K562 (cell line): ENCODE data around the gene BAZ2A. TPM values are rescaled to one million over a fixed set of nuclear protein-coding genes. Genes with fewer than 3 reads are reported as not detected.

Experiments used
- ATAC-seq: fragments of 200-7000 bp; cut with Tn5 transposase; 3 replicates; pipeline ENCODE4 v1.9.1; 2020; ENCODE audit warnings: moderate library complexity
- Bru-seq: library from RNA; stranded (reverse); fragments of 400-500 nt; gene quantifications from one replicate; lab custom pipeline; 2021; lab: Mats Ljungman, UMichigan
- BruChase-seq, 2 experiments: library from RNA; stranded (reverse); fragments of 400-500 nt; gene quantifications; one replicate each; lab custom pipeline; 2021; lab: Mats Ljungman, UMichigan
- BruUV-seq: library from RNA; stranded (reverse); fragments of 400-500 nt; replicated peaks from 2 replicates; lab custom pipeline; 2021; lab: Mats Ljungman, UMichigan
- CTCF ChIA-PET: fragments of 300-600 bp; formaldehyde crosslinking; extraction: SDS; loops from one replicate; lab custom pipeline; 2021; ENCODE audit warnings: low intra/inter-chr PET ratio; lab: Yijun Ruan, JAX
- POLR2A ChIA-PET: fragments of 300-600, 350-650 bp; sonication (Branson Sonifier 250); formaldehyde crosslinking; extraction: SDS; loops from one replicate; lab custom pipeline; 2021; ENCODE audit warnings: antibody characterized with exemption, inconsistent platforms; lab: Yijun Ruan, JAX
- DNase-seq, 4 experiments: peaks; one replicate each; pipeline versions ENCODE4 v3.0.0 to v3.0.0-alpha.2; 2011 to 2018; ENCODE audit warnings: low spot score in 3 of 4, mixed read lengths in 3 of 4; ENCODE audit errors: extremely low read depth in 1 of 4
- FAIRE-seq: peaks from 2 replicates; lab custom pipeline; 2011; peaks lifted over from hg19 to GRCh38; lab: Jason Lieb, UNC
- H2AFZ ChIP-seq: 2 replicates; pipeline ENCODE4 v1.6.0; 2011; ENCODE audit warnings: low read depth, low read length, control low read depth, inconsistent platforms
- H3K27ac ChIP-seq: fragments of 200-600 bp; 3 replicates; pipeline ENCODE4 v1.8.0; 2011; ENCODE audit warnings: low read depth, mild to moderate bottlenecking, control low read depth, inconsistent platforms, low read length, moderate library complexity, mixed read lengths; ENCODE audit errors: extremely low read depth
- H3K27me3 ChIP-seq, 2 experiments: fragments of 300-600 bp in 1 of 2; 2 replicates in 1 of 2; 3 replicates in 1 of 2; pipeline versions ENCODE4 v1.6.0 to v1.8.0; 2011; ENCODE audit warnings: inconsistent platforms in 2 of 2, low read length in 2 of 2, mild to moderate bottlenecking in 1 of 2, mixed read lengths in 1 of 2, moderate library complexity in 1 of 2; ENCODE audit not compliant: control insufficient read depth in 2 of 2, insufficient read depth in 2 of 2
- H3K36me3 ChIP-seq: fragments of 300-600 bp; 3 replicates; pipeline ENCODE4 v1.8.0; 2011; ENCODE audit warnings: mild to moderate bottlenecking, low read length, inconsistent platforms; ENCODE audit not compliant: control insufficient read depth, insufficient read depth
- H3K4me1 ChIP-seq, 2 experiments: fragments of 200-600 bp in 1 of 2; replicated peaks in 1 of 2; 2 replicates in 1 of 2; 3 replicates in 1 of 2; pipeline versions ENCODE4 v1.5.1 to v1.8.0; 2011; ENCODE audit warnings: inconsistent platforms in 2 of 2, low read length in 2 of 2, mild to moderate bottlenecking in 1 of 2, mixed read lengths in 1 of 2, moderate library complexity in 1 of 2; ENCODE audit not compliant: control insufficient read depth in 2 of 2, insufficient read depth in 2 of 2
- H3K4me2 ChIP-seq: 2 replicates; pipeline ENCODE4 v1.6.1; 2011; ENCODE audit warnings: low read length, control low read depth, inconsistent platforms, mixed read lengths; ENCODE audit not compliant: insufficient read depth
- H3K4me3 ChIP-seq: fragments of 200-600 bp; sonication (generic), shearing (Covaris generic); 2 replicates; pipeline ENCODE4 v1.5.1; 2016; ENCODE audit warnings: control low read depth, inconsistent platforms
- H3K79me2 ChIP-seq: fragments of 200-600 bp; 3 replicates; pipeline ENCODE4 v1.8.0; 2011; ENCODE audit warnings: low read length, inconsistent platforms; ENCODE audit not compliant: control insufficient read depth, insufficient read depth
- H3K9ac ChIP-seq, 2 experiments: 2 replicates each; pipeline versions ENCODE4 v1.6.0 to v1.6.1; 2011; ENCODE audit warnings: low read depth in 2 of 2, low read length in 2 of 2, control low read depth in 1 of 2, inconsistent platforms in 1 of 2, mild to moderate bottlenecking in 1 of 2, mixed read lengths in 1 of 2; ENCODE audit not compliant: insufficient read depth in 1 of 2
- H3K9me1 ChIP-seq: one replicate; pipeline ENCODE4 v1.6.0; 2011; ENCODE audit warnings: inconsistent platforms, mild to moderate bottlenecking, low read length, moderate library complexity; ENCODE audit not compliant: control insufficient read depth, insufficient read depth
- H3K9me3 ChIP-seq: replicated peaks from 2 replicates; pipeline ENCODE4 v1.5.1; 2011; ENCODE audit warnings: low read depth, low read length, inconsistent platforms; ENCODE audit not compliant: control insufficient read depth, insufficient read depth
- H4K20me1 ChIP-seq: replicated peaks from 2 replicates; pipeline ENCODE4 v1.6.1; 2011; ENCODE audit warnings: low read length, inconsistent platforms, mixed read lengths; ENCODE audit not compliant: control insufficient read depth, insufficient read depth
- CBX8 ChIP-seq: fragments of 200-600 bp; sonication (generic); IDR thresholded peaks from 2 replicates; pipeline ENCODE4 v1.6.1; 2012; ENCODE audit warnings: borderline replicate concordance, mixed run types, low read depth, mild to moderate bottlenecking, moderate library complexity, mixed read lengths, low read length, control low read depth, inconsistent platforms; ENCODE audit not compliant: poor library complexity, severe bottlenecking; ENCODE audit errors: extremely low read depth
- ETV1 ChIP-seq: fragments of 450-650 bp; conservative IDR thresholded peaks from 2 replicates; pipeline ENCODE4 v1.6.1; 2016; ENCODE audit warnings: missing genetic modification characterization, control low read depth, low read depth, missing compliant biosample characterization
- ETV6 ChIP-seq, 3 experiments: fragments of 150-350 bp in 1 of 3; sonication (generic) in 1 of 3; formaldehyde crosslinking in 1 of 3; IDR thresholded peaks; 2 replicates each; pipeline versions ENCODE4 v1.6.1 to v1.8.0; 2014 to 2022; ENCODE audit warnings: borderline replicate concordance in 2 of 3, low read depth in 2 of 3, antibody characterized with exemption in 1 of 3, low read length in 1 of 3, mild to moderate bottlenecking in 1 of 3, missing genetic modification reagents in 1 of 3
- HEY1 ChIP-seq: fragments of 250-450 bp; sonication (Bioruptor Pico); IDR thresholded peaks from 2 replicates; pipeline ENCODE4 v1.5.0; 2020; ENCODE audit warnings: mild to moderate bottlenecking, moderate library complexity, borderline replicate concordance
- HIVEP1 ChIP-seq: fragments of 250-450 bp; sonication (Bioruptor Pico); IDR thresholded peaks from 2 replicates; pipeline ENCODE4 v1.4.0; 2020; ENCODE audit warnings: mild to moderate bottlenecking
- NR2F6 ChIP-seq: fragments of 450-650 bp; formaldehyde crosslinking; IDR thresholded peaks from 2 replicates; pipeline ENCODE4 v1.4.0; 2020; ENCODE audit warnings: mild to moderate bottlenecking
- SMAD3 ChIP-seq: fragments of 450-650 bp; formaldehyde crosslinking; conservative IDR thresholded peaks from 2 replicates; pipeline ENCODE4 v1.4.0; 2020; ENCODE audit warnings: mild to moderate bottlenecking
- SNIP1 ChIP-seq: fragments of 450-650 bp; IDR thresholded peaks from 2 replicates; pipeline ENCODE4 v1.7.1; 2017; ENCODE audit warnings: low read depth, mild to moderate bottlenecking
- SPI1 ChIP-seq: IDR thresholded peaks from 2 replicates; pipeline ENCODE4 v1.6.1; 2011; ENCODE audit warnings: low read depth, low read length, control low read depth, borderline replicate concordance
- SRSF1 ChIP-seq: fragments of 200-400 bp; formaldehyde crosslinking; IDR thresholded peaks from 2 replicates; pipeline ENCODE4 v1.6.1; 2017; ENCODE audit warnings: mild to moderate bottlenecking, low read depth, low read length, moderate library complexity
- ZC3H11A ChIP-seq: IDR thresholded peaks from 2 replicates; pipeline ENCODE4 v1.6.1; 2012; ENCODE audit warnings: low read depth, low read length, improper control_type of control experiment
- ZNF146 ChIP-seq: IDR thresholded peaks from one replicate; pipeline ENCODE4 v1.6.1; 2018; ENCODE audit warnings: missing compliant biosample characterization; ENCODE audit not compliant: unreplicated experiment
- ZNF311 ChIP-seq: fragments of 250-450 bp; sonication (Bioruptor Pico); IDR thresholded peaks from 2 replicates; pipeline ENCODE4 v1.4.0; 2020; ENCODE audit warnings: mild to moderate bottlenecking, moderate library complexity
- ZNF354B ChIP-seq: fragments of 250-450 bp; sonication (Bioruptor Pico); IDR thresholded peaks from 2 replicates; pipeline ENCODE4 v1.4.0; 2020
- ZNF551 ChIP-seq: fragments of 250-450 bp; sonication (Bioruptor Pico); IDR thresholded peaks from 2 replicates; pipeline ENCODE4 v1.5.0; 2021; ENCODE audit warnings: mild to moderate bottlenecking, moderate library complexity
- WGBS: fragments of 100-300 bp; shearing (Covaris generic); methylation state at CpG from one replicate; pipeline ENCODE4 v1.1.6; 2016; ENCODE audit warnings: low coverage, mixed read lengths; ENCODE audit not compliant: insufficient coverage; ENCODE audit errors: missing lambda C conversion rate; 5-methylcytosine and 5-hydroxymethylcytosine counted together
- in situ Hi-C: fragments of 300-500 bp; cut with MboI; formaldehyde crosslinking; loops from 4 replicates; pipeline ENCODE4 v1.15.0; 2018; ENCODE audit warnings: inconsistent platforms, mixed read lengths
- intact Hi-C: fragments of 100-400 bp; cut with micrococcal nuclease; formaldehyde crosslinking; loops from 2 replicates; pipeline ENCODE4 v1.14.2; 2022
- long read RNA-seq, 3 experiments: library from polyadenylated mRNA in 2 of 3; library from RNA in 1 of 3; unstranded in 2 of 3; stranded (forward) in 1 of 3; transcript quantifications; one replicate each; pipeline ENCODE4 v2.0.0, GENCODE V29; 2019 to 2022
- polyA minus RNA-seq, 3 experiments: library from RNA; depleted of rRNA, polyadenylated mRNA; stranded (reverse); fragments of >200 nt; gene quantifications; 2 replicates each; pipeline ENCODE4 v1.2.3, GENCODE V29; 2011
- polyA plus RNA-seq, 8 experiments: library from polyadenylated mRNA; depleted of rRNA in 4 of 8; stranded (reverse) in 5 of 8; unstranded in 3 of 8; fragments of >200 nt; fragmentation: Nextera tagmentation in 2 of 8; fragmentation: Illumina TruSeq in 1 of 8; extraction: Ambion mirVana in 2 of 8; extraction: Trizol in 1 of 8; gene quantifications; 2 replicates each; pipeline versions ENCODE4 v1.2.1 to v1.2.3, GENCODE V29; 2011 to 2014; ENCODE audit warnings: inconsistent platforms in 1 of 8, missing spikeins in 1 of 8
- total RNA-seq, 7 experiments: library from RNA; depleted of rRNA in 6 of 7; stranded (reverse); fragments of >200 nt in 6 of 7; fragmentation: Illumina TruSeq in 2 of 7; extraction: Trizol in 2 of 7; gene quantifications; 2 replicates each; pipeline versions ENCODE4 v1.2.1 to v1.2.3, GENCODE V29; 2011 to 2021; ENCODE audit warnings: low replicate concordance in 1 of 7
- TF ChIP-seq, protein P1 (sequence below): sonication (generic); formaldehyde crosslinking; IDR thresholded peaks from 2 replicates; pipeline ENCODE4 v1.8.0; 2022; ENCODE audit warnings: mild to moderate bottlenecking, missing genetic modification reagents

The BAZ2A gene
- total RNA-seq (2011; cell fraction: chromatin; rRNA removed; ENCODE audit: low replicate concordance) = 610 and 900 TPM in 2 replicates
- 295 and 308 TPM in 2 replicates for total RNA-seq (2011; cell fraction: nucleolus; rRNA removed)
- 357 and 370 TPM in 2 replicates for total RNA-seq (2011; cell fraction: nucleoplasm; rRNA removed)
- 26.2 and 30.6 TPM in 2 replicates for total RNA-seq (2014; rRNA removed)
- total RNA-seq (2014; rRNA removed; fragmentation: Illumina TruSeq; extraction: Trizol) = 18.4 and 22.5 TPM in 2 replicates
- total RNA-seq (2015; rRNA removed; fragmentation: Illumina TruSeq; extraction: Trizol) = 18.6 and 24.1 TPM in 2 replicates
- 72.1 and 86.4 TPM in 2 replicates for total RNA-seq (2021)
- 60.2 and 106 TPM in 2 replicates for polyA plus RNA-seq (2011; rRNA removed)
- polyA plus RNA-seq (2011; cell fraction: cytosol; rRNA removed) = 71.3 and 75.4 TPM in 2 replicates
- 204 and 222 TPM in 2 replicates for polyA plus RNA-seq (2011; cell fraction: nucleus; rRNA removed)
- polyA plus RNA-seq (2012) = 46.5 and 60.7 TPM in 2 replicates
- 74.3 and 82.1 TPM in 2 replicates for polyA plus RNA-seq (2014; fragmentation: Illumina TruSeq; extraction: Trizol)
- 10 to 100 TPM in 1 of 2 experiments, 1 to 10 TPM in 1; 4.5 to 22.2 TPM for polyA plus RNA-seq (2014; fragmentation: Nextera tagmentation; extraction: Ambion mirVana)
- polyA plus RNA-seq (2014; rRNA removed) = 40.9 and 52.4 TPM in 2 replicates
- 102 and 122 TPM in 2 replicates for polyA minus RNA-seq (2011; rRNA and poly(A)+ RNA removed)
- polyA minus RNA-seq (2011; cell fraction: cytosol; rRNA and poly(A)+ RNA removed) = 57.1 and 59.6 TPM in 2 replicates
- 64.6 and 113 TPM in 2 replicates for polyA minus RNA-seq (2011; cell fraction: nucleus; rRNA and poly(A)+ RNA removed)
- Bru-seq, nascent RNA = percentile 79 among the genes with signal in this experiment
- BruChase-seq, experiment 1, labeled RNA remaining after a 2-hour chase = percentile 84 among the genes with signal in this experiment
- BruChase-seq, experiment 2, labeled RNA remaining after a 6-hour chase = percentile 92 among the genes with signal in this experiment
- long read RNA-seq, experiment 1, partial matches to known transcripts = 15 of 104 reads
- long read RNA-seq, experiment 1, other reads (novel, unspliced or antisense) = 89 of 104 reads
- long read RNA-seq, experiment 2, partial matches to known transcripts = 18 of 49 reads
- long read RNA-seq, experiment 2, other reads (novel, unspliced or antisense) = 31 of 49 reads
- long read RNA-seq, experiment 3, partial matches to known transcripts = 3 of 11 reads
- long read RNA-seq, experiment 3, other reads (novel, unspliced or antisense) = 8 of 11 reads

DNA sequence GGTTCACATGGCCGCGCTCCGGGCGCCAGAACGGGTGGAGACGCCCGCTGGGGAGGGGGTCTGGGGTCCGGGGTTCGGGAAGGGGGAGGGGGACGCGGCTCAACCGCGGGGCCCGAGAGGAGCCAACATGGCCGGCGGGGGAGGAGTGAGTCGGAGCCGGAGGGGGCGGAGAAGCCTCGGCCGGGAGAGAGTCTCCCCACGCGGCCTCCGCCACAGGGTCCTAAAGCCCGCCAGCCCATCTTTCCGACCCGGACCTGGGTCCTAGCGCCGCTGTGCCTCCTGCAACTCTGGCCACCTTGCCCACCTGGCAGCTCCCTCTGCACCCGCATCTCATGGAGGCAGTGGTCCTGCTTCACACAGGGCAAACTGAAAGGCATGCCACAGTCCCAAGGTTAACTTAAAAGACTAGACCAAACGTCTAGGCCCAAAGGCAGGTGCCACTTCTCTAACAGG lies at the start of gene BAZ2A:
TSS of gene BAZ2A (minus strand) at position 147 of the 453 bp plus-strand sequence. CDS start 12,796 bp downstream, outside the sequence.
- Histone ChIP-seq H3K4me3 (peak within 1 kb of the TSS; percentile 100), H3K9ac (peak within 1 kb of the TSS; percentile 90 to 96), H3K4me1 (peaks cover 39 to 40% of the 10 kb centered on the region in 2 experiments), H3K9me1 (peaks cover 2% of the 10 kb centered on the region), H4K20me1 (0 out of 2 replicates have a peak, but pooled peaks cover 9% of the 10 kb centered on the region), H3K9me3 (no peaks in the 10 kb centered on the region), H3K27ac (peak within 1 kb of the TSS; percentile 89), H3K27me3 (no peaks in the 10 kb centered on the region), H3K36me3 (peaks cover 36% of the 10 kb centered on the region), H3K79me2 (peaks cover 96% of the 10 kb centered on the region), H3K4me2 (peak within 1 kb of the TSS; percentile 98), H2AFZ (peak within 1 kb of the TSS; percentile 59)
- peak; percentile 82 for ATAC-seq
- FAIRE-seq = no peak
- DNase-seq = peak; percentile 89 to 90 (median 90)
- BruUV-seq = no TSS peak
- CTCF ChIA-PET = interaction anchor here (0.6 kb wide), 1 partner anchor 495 kb away, joined by 4 read pairs; no protein-coding TSS in a partner anchor
- 1% methylated on average over 11 of the region's 31 CpGs for WGBS
- POLR2A ChIA-PET = interaction anchor here (0.6 to 1.5 kb wide), 2 partner anchors 11 to 15 kb away, joined by 3 read pairs; no protein-coding TSS in a partner anchor
- in situ Hi-C loops (no loop called here), intact Hi-C loops (loop anchor here (10.0 kb wide), 3 partner anchors 265 to 455 kb away; partner anchors contain the start of genes APOF, NAB2, STAT2 and ZBTB39)
- TF ChIP-seq SMAD3 (CRISPR knock-in tag) (no peak), ZNF311 (CRISPR knock-in tag) (no peak), ZNF354B (CRISPR knock-in tag) (no peak), NR2F6 (no peak), ETV6 (IDR thresholded peaks at IDR 0.05; ENCODE audit: borderline replicate concordance in 1 of 2, low read depth in 2 of 2, low read length in 1 of 2) (0 out of 4 replicates have a peak, but pooled peaks of 1 of the 2 experiments have one; percentile 19), ETV6 (CRISPR knock-in tag; IDR thresholded peaks at IDR 0.05; ENCODE audit: borderline replicate concordance) (no peak), SPI1 (no peak), SRSF1 (no peak), HEY1 (CRISPR knock-in tag) (no peak), CBX8 (no peak), HIVEP1 (peak; percentile 87), ZNF551 (CRISPR knock-in tag) (no peak), ZNF146 (no peak), ZC3H11A (no peak), ETV1 (tag) (peak; percentile 80), SNIP1 (no peak)
- TF ChIP-seq, protein P1, sequence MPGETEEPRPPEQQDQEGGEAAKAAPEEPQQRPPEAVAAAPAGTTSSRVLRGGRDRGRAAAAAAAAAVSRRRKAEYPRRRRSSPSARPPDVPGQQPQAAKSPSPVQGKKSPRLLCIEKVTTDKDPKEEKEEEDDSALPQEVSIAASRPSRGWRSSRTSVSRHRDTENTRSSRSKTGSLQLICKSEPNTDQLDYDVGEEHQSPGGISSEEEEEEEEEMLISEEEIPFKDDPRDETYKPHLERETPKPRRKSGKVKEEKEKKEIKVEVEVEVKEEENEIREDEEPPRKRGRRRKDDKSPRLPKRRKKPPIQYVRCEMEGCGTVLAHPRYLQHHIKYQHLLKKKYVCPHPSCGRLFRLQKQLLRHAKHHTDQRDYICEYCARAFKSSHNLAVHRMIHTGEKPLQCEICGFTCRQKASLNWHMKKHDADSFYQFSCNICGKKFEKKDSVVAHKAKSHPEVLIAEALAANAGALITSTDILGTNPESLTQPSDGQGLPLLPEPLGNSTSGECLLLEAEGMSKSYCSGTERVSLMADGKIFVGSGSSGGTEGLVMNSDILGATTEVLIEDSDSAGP (CRISPR knock-in tag) = peak; percentile 86
